ENCODE measurements around the gene PPA1. TPM values are rescaled to one million over a fixed set of nuclear protein-coding genes. Genes with fewer than 3 reads are reported as not detected.
"Not testable (repeated sequence)": the region's sequence is repeated elsewhere in the genome, so short reads cannot be mapped to it uniquely, and the experiment has no call there.

Gene PPA1
- total RNA-seq, 1 experiment from 2014 or later: 199 TPM

- Histone ChIP-seq H3K27ac (no peak overlapping the region), H3K4me1 (replicated peaks) (peaks cover 4% of the 10 kb centered on the region; the same call in 1 of the 2 replicates), H3K4me3 (no peak overlapping the region), H3K9me3 (replicated peaks) (no peaks in the 10 kb centered on the region), H3K27me3 (replicated peaks) (no peaks in the 10 kb centered on the region), H3K36me3 (peaks cover 88% of the 10 kb centered on the region)
- no peak for DNase-seq (ENCODE audit: low read depth in 1 of 2, low spot score in 2 of 2)
Observed at GRCh38 chr10:70162151-70162891, 70.9 kb downstream of the PPA1 start.

GRCh38 chr10:70160798-70161197 is 72.4 kb downstream of the PPA1 start:
- H3K4me1 ChIP-seq (replicated peaks): 0 out of 2 replicates have a peak, but pooled peaks cover 4% of the 10 kb centered on the region
- H3K27me3 ChIP-seq (replicated peaks): no peaks in the 10 kb centered on the region
- H3K4me3 ChIP-seq: no peak overlapping the region
- H3K36me3 ChIP-seq: peaks cover 89% of the 10 kb centered on the region
- H3K27ac ChIP-seq: no peak overlapping the region
- DNase-seq (ENCODE audit: low read depth in 1 of 2, low spot score in 2 of 2): no peak
- H3K9me3 ChIP-seq (replicated peaks): no peaks in the 10 kb centered on the region

- H3K27ac ChIP-seq; H3K4me3 ChIP-seq; H3K9me3 ChIP-seq (replicated peaks); DNase-seq (ENCODE audit: low read depth in 1 of 2, low spot score in 2 of 2); H3K27me3 ChIP-seq (replicated peaks); H3K4me1 ChIP-seq (replicated peaks): not testable (repeated sequence)
- peaks cover 91% of the 10 kb centered on the region for H3K36me3 ChIP-seq
Observed at GRCh38 chr10:70159366-70159765, 73.9 kb downstream of the PPA1 start.

- 0 out of 2 replicates have a peak, but pooled peaks cover 3% of the 10 kb centered on the region for H3K27me3 ChIP-seq (replicated peaks)
- DNase-seq (ENCODE audit: low read depth in 1 of 2, low spot score in 2 of 2): no peak
- H3K4me3 ChIP-seq: no peak overlapping the region
- H3K36me3 ChIP-seq: peaks cover 91% of the 10 kb centered on the region
- H3K9me3 ChIP-seq (replicated peaks): no peaks in the 10 kb centered on the region
- no peak overlapping the region for H3K27ac ChIP-seq
- 0 out of 2 replicates have a peak, but pooled peaks cover 4% of the 10 kb centered on the region for H3K4me1 ChIP-seq (replicated peaks)
Observed at GRCh38 chr10:70158113-70158512, 75.1 kb downstream of the PPA1 start.

- peaks cover 92% of the 10 kb centered on the region for H3K36me3 ChIP-seq
- no peak overlapping the region for H3K4me3 ChIP-seq
- no peaks in the 10 kb centered on the region for H3K4me1 ChIP-seq (replicated peaks)
- 0 out of 2 replicates have a peak, but pooled peaks cover 3% of the 10 kb centered on the region for H3K27me3 ChIP-seq (replicated peaks)
- no peak overlapping the region for H3K27ac ChIP-seq
- H3K9me3 ChIP-seq (replicated peaks): no peaks in the 10 kb centered on the region
- DNase-seq (ENCODE audit: low read depth in 1 of 2, low spot score in 2 of 2): no peak
Observed at GRCh38 chr10:70155255-70155838, 77.9 kb downstream of the PPA1 start.

Other genes starting within 250 kb of the PPA1 start
- gene MACROH2A2, start 180.6 kb downstream of the PPA1 start, total RNA-seq (2014; rRNA removed; shearing (Covaris generic)): 42.5 and 45.5 TPM in 2 replicates
- 11.7 and 12.3 TPM in 2 replicates for gene AIFM2, start 100.6 kb downstream of the PPA1 start, total RNA-seq (2014; rRNA removed; shearing (Covaris generic))
- gene TYSND1, start 86.7 kb downstream of the PPA1 start, total RNA-seq (2014; rRNA removed; shearing (Covaris generic)): 6.7 and 7.7 TPM in 2 replicates
- gene SAR1A, start 62.9 kb downstream of the PPA1 start, total RNA-seq (2014; rRNA removed; shearing (Covaris generic)): 131 and 171 TPM in 2 replicates
- gene NPFFR1, start 50.6 kb upstream of the PPA1 start, total RNA-seq (2014; rRNA removed; shearing (Covaris generic)): not detected in 2 replicates
- gene LRRC20, start 149.2 kb upstream of the PPA1 start, total RNA-seq (2014; rRNA removed; shearing (Covaris generic)): 17.5 and 30.7 TPM in 2 replicates
- gene EIF4EBP2, start 170.7 kb upstream of the PPA1 start, total RNA-seq (2014; rRNA removed; shearing (Covaris generic)): 30.3 and 42.4 TPM in 2 replicates
- gene NODAL, start 208.3 kb upstream of the PPA1 start, total RNA-seq (2014; rRNA removed; shearing (Covaris generic)): not detected in 2 replicates
- not detected in 2 replicates for gene PALD1, start 245.3 kb upstream of the PPA1 start, total RNA-seq (2014; rRNA removed; shearing (Covaris generic))